Stimulated activated CD4-positive, alpha-beta T cell treated with anti-CD3 and anti-CD28 coated beads, Interleukin-2, amount 100 ng/mL, for 48 hours (primary cell): Measurements from ENCODE around the gene AOC1.

Experiments used
- DNase-seq, 2 donors: peaks; one replicate each; pipeline ENCODE4 v3.0.0-alpha.2; 2020

The AOC1 gene

DNA sequence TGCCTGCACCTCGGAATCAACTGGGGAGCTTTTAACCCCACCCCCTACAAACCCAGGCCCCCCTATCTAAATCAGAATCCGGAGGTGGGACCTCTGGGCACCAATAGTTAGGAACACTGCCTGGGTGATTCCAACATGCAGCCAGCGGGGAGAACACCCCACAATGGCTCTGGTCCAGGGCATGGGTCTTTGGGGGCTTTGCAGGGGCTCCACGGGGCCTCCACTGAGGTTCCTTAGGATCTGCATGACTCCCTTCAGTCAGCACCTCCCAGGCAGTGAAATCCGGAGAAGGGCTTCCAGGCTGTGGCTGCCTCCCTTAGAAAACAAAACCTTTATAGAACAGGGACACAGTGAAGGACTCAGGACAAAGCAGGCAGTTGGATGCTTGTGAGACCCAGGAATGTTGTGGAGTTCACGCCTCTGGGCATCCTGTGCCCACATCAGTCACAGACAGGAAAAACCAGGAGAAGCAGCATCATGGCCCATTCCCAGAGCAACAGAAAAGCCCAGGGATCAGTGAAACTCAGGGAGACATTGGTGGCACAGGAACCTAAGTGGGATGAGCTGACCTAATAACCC is 16.5 kb upstream of the AOC1 start:
- DNase-seq: no peak

DNA sequence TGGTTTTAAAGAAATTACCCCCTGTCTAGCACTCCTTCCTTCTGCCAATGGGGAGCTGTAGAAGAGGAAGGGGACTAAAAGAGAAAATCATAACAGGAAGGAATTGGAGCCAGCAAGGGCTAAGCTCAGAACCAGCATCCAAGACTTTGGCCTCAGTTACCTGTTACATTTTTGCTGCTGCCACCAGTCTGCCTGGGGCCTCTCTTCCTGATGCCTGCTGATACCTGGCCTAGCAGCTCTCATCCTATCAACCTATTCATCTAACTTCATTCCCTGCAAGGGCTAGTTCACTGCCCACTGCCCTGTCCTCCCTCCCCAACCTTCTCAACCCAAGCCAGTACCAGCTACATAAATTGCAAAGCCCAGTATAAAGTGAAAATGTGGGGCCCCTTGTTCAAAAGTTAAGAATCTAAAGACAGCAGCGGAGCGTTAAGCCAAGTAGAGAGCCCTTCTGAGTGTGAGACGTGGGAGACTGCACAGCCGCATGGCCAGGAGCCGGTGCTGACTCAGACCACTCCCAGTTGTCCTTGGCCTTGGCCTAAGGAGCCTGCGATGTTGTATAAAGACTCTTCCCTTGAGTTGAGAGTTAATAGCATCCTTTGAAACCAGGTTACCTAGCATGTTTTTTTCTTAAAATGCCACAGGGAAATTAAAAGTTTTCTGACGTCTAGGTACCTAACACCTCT is 13.2 kb upstream of the AOC1 start:
- DNase-seq: no peak

DNA sequence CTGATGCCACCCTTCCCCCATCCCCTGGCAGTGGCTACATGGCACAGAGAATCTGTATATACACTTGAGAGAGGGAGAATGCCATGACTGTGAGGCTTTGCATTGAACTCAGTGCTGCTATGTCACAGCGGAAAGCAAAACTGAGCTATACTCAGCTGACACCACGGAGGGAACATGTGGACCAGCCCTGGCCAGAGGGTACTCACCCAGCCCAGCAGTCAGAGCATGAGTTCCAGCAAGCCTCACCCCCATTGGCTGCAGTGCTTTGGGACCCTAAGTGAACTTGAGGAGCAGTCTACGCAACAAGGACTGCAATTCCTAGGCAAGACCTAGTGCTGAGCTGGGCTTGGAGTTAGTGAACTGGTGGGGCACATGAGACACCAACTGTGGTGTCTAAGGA is 10.3 kb upstream of the AOC1 start:
- DNase-seq: no peak

DNA sequence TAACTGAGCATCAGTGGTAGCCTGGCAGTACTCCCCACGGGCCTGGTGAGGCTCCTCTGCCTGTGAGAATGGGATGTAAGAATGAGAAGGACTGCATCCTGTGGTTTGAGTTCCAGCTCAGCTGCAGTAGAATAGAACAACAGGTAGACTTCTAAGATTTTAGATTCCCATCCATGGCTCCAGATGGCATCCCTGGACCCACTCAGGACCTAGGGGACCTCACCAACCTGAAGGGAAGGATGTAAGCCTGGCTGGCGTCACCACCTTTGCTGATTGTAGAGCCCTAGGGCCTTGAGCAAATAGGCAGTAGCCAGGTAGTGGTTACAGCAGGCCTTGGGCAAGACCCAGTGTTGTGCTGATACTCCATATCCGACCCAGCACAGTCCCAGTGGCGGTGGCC is 9.6 kb upstream of the AOC1 start:
- DNase-seq: no peak

DNA sequence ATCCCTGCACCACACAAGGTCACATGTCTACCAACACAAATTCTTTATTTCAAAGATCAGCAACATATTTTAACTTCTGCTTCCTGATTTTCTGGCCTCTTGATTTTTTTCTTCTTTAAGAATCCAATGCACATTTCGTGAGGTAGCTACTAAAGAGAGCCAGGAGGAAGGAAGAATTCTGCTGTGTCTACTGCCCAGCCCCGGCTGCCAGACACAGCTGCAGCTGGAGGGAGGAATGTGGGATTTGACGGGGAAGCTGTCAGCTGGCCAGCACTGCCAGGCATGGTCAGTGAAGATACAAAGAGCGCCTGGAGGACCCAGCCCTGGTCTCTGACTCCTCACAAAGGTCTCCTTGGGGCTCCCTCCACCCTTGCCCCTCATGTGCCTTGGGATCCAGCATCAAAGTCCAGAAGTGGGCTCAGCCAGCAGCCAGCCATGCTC is 6.9 kb upstream of the AOC1 start:
- no peak for DNase-seq

DNA sequence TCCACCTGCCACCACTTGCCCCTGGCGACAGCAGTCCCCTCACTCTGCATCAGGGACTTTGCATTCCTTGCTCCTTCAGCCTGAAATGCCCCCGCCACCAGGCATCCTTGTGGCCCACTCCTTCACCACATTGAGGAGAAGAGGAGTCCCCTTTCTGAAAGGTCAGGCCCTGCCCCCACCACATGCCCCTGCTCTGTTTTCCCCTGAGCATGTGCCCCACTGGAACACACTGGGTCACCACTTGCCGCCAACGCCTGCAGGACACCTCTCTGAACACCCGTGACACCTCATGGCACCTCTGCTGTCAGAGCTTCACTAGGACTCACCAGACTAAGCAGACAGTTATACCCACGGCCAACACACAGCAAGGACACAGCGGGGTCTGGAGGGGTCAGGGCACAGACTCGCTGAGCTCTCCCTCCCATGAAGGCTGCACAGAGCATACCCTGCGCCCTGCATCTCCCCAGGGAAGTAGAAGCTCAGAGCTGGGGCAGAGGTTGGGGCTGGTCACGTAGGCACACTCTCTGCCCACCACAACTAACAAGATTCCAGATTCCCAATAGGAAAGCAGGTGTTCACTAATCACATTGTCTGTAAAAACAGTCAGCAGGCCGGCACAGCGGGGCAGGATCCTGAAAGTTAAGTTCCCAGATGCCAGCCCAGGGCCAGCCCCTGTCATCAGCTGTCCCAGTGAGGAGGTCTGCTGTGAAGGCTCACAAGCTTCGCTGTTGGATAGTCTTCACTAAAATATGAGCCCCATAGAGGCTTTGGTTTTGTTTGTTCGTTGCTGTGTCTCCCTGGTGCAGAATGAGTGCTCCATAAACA is 5.8 kb upstream of the AOC1 start:
- DNase-seq: no peak

DNA sequence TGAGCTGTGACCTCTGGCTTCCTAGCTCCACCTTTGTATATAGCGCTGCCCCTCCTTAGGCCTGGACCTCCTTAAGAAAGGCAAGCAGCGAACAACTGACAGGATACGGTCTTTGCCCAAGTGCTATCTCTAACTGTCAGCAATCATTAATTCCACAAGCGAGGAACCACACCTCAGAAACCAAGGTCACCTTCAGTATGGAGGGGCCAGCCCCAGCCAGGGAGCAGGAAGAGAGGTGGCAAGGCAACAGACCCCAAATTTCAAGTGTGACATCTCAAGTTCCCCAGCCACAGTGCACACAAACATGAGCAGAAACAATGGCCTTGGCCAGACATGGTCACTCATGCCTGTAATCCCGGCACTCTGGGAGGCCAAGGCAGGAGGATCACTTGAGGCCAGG is 4.8 kb upstream of the AOC1 start:
- DNase-seq: no peak

DNA sequence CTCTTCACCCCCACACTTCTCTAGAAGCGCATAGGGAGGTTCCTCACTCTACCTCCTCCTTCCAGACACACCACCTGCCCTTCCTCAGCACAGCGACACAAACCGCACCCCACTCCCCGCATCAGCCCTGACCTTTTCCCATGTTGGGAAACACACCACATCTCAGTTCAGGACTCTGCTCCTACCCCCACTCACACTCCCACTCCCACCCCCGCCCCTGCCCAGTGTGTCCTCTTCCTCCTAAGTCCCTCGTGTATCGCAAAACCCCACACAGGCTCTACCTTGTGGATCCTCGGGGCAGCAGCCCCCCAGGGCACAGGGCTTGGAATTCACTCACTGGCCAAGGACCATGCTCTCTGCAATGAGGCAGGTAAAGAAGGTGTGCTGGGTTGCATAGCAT is 4.2 kb upstream of the AOC1 start:
- DNase-seq: no peak

DNA sequence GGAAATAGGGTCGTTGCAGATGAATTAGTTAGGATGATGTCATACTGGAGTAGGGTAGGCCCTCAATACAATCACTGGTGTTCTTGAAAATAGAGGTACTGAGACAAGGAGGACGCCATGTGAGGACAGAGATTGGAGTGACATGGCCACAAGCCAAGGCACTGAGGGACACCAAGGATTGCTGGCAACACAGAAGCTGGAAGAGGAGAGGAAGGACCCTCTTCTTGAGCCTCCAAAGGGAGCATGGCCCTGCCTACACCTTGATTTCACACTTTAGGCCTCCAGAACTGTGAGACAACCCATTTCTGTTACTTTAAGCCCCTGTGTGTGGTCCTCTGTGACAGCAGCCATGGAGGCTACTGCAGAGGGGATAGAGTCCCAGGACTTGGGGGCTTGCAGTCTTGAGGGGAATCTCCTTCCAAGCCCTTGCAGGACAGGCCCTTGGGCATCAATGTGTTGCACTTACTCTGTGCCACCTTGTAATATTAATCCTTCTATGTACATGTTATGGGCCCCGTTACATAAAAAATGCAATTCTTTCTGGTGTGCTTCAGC is 3.7 kb upstream of the AOC1 start:
- no peak for DNase-seq

DNA sequence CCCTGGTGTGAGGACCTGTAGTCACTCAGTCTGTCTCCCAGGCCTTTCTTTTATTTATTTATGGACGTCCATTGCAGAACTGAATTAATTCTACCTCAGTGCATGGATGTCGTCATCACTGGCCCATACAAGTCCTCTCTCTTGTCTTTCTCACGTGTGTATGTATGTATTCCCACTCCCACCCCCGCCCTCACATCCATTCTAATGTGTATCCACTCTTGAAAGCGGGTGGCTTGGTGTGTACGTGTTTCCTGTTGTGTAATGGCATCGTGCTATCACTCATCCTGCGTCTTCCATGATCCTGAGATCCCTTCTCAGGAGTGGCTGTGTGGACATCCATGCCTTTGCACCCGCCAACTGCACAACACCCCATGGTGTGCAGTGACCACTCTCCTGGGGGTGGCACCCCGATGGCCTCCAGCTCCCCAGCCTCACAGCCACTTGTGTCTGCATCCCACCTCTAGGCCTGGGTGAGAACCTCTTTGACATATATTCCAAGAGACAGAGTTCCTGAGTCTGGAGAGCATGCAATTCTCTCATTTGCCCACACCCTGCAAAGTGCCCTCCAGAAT is 3.0 kb upstream of the AOC1 start:
- DNase-seq: no peak

DNA sequence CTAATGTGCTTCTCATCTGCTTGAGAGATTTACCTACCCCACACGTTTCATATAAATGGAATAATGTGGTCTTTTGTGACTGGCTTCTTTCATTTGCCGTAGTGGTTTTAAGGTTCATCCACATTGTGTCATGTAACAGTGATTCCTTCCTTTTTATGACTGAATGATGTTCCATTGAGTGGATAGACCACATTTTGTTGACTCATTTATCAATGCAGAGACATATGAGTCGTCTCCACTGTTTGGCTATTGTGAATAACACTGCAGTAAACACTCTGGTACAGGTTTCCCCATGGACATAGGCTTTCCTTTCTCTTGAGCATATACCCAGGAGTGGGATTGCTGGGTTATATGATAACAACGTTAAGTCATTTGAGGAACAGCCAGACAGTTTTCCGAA is 2.0 kb upstream of the AOC1 start:
- DNase-seq: no peak

DNA sequence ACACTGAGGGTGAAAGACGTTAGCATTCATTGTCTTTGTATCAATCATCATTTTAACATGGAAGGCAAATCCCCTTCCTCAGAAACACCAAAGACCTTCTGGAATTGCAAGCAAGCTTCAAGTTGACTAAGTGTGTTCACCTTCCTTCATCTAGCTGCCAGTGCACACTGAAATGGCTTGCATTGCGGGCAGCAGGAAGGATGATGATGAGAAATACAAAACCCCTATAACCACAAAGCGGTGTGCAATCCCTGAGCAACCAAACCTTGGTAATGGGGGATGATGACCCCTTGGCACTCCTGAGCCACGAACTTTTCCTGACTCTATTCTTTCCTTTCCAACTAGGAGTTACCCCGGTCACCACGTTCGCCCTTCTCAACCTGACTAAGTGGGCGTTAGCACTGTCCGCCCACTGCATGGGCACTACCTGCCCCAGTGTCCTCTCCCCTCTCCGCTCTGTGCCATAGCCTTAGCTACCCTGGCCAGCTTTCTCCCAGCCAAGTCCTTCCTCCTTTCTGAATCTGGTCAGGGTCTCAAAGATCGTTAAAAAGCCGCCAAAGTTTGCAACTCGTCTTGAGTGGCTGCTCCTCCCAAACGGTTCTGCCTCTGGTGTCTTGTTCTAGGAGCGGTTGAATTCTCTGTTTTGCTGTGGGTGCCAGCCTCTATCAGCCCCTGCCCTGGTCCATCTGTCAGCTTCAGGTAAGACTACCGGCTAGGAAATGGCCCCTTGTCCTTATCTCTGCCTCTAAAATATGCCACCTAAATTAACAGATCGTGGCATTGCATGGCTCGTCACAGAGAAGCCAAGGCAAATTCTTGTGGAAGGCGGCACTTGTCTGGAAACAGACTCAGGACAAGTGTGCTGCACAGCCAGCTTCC is 586 bp upstream of the AOC1 start:
- DNase-seq: no peak

DNA sequence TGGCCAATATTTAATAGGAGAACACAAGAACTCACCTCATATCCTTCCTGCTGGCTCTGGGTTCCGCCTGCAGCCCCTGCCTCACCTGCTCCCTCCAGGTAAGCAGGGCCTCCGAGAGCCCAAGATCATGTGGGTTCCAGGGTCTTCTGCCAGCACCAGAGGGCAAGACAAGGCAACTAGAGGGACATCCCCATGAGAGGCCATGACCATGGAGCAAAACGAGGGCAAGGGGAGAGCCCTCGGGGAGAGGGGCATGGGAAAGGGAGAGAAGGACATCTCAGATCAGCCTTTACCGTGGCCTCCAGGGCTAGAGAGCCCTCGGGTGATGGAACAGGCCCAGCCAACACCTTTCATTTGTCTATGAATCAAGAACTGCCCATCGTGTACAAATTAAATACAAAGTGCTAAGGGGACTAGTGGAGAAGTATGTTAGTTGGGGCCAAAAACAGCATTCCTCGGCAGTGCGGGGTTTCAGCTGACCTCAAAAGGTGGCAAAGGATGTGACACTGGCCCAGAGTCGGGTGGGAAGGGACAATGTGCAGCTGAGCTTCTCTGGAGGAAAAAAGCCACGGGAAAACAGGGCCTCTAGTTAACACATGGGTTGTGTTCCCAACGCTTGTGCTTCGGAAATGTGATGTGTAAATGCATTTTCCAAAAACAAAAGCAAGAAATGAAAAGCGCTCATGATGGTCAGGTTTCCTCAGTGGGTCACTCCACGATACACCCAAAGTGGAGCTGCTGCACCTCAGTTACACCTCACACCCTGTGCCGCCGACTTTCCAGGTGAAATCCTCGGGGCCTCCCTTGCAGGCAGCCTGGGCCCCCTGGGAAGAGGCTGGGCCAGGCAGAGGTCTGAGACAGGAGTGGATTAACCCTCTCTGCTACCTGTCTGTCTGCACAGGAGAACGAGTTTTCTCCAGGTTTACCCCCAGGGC is 2.0 kb downstream of the AOC1 start:
- no peak for DNase-seq

DNA sequence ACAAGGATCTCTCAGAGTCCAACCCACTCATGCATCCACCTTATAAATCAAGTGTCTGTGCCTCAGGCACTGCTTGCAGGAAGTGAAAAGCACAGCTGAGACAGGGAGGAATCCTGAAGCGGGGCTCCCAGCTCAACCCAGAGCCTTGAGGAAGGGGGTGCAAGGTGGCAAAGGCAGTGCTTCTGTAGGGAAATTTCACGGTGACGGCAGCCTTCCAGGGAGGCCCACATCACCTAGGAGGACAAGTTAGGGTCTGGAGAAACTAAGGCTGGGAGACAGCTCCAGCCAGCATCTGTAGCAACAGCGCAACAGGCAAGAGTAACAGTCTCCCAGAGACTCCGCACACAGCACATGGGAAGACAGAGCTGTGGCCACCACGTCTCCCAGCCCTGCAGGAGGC is 2.7 kb downstream of the AOC1 start:
- no peak for DNase-seq

DNA sequence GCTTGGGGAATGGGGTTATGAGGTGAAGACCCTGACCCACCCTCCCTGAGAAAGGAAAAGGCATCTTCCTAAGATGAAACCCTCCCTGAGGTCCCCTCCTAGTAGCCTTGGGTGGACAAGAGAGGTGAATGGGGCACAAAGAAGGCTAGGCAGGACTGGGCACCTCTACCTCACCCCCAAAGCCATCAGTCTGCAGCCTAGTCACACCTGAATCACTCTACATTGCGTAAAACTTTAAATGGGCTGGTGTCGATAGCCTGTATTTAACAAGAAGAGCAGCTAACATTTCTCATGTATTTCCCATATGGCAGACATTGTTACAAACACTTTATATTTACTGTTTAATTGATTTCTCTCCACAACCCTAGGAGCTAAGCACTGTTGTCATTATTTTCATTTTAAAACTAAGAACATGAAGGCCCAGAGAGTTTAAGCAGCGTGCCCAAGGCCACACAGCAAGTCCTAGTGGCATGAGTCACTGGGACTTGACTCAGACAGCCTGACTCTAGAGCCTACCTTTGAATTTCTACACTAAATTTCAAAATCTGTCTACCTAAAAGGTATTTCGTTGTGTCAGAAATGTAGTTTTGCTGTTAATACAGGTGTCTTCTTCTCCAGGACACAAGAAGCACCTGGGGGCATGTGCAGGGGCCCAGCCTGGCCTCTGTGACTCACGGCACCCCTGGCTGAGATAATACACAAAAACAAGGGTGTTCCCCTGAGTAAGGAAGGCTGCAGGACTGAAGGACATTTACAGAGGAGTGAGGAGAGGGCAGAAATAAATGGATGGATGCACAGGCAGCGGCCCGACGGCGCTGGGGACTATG is 3.4 kb downstream of the AOC1 start:
- DNase-seq: no peak

DNA sequence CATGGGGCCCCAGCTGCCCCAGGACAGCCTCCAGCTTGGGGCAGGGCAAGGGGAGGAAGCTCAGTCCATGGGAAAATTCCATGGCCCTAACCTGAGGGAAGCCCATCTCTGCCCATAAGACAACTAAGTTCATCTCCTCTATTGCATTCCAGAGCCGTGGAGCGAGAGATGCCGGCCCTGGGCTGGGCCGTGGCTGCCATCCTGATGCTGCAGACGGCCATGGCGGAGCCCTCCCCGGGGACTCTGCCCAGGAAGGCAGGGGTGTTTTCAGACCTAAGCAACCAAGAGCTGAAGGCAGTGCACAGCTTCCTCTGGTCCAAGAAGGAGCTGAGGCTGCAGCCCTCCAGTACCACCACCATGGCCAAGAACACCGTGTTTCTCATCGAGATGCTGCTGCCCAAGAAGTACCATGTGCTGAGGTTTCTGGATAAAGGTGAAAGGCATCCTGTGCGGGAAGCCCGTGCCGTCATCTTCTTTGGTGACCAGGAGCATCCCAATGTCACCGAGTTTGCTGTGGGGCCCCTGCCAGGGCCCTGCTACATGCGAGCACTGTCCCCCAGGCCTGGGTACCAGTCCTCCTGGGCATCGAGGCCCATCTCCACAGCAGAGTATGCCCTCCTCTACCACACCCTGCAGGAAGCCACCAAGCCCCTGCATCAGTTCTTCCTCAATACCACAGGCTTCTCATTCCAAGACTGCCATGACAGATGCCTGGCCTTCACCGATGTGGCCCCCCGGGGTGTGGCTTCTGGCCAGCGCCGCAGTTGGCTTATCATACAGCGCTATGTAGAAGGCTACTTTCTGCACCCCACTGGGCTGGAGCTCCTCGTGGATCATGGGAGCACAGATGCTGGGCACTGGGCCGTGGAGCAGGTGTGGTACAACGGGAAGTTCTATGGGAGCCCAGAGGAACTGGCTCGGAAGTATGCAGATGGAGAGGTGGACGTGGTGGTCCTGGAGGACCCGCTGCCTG is 4.3 kb downstream of the AOC1 start:
- DNase-seq: no peak

DNA sequence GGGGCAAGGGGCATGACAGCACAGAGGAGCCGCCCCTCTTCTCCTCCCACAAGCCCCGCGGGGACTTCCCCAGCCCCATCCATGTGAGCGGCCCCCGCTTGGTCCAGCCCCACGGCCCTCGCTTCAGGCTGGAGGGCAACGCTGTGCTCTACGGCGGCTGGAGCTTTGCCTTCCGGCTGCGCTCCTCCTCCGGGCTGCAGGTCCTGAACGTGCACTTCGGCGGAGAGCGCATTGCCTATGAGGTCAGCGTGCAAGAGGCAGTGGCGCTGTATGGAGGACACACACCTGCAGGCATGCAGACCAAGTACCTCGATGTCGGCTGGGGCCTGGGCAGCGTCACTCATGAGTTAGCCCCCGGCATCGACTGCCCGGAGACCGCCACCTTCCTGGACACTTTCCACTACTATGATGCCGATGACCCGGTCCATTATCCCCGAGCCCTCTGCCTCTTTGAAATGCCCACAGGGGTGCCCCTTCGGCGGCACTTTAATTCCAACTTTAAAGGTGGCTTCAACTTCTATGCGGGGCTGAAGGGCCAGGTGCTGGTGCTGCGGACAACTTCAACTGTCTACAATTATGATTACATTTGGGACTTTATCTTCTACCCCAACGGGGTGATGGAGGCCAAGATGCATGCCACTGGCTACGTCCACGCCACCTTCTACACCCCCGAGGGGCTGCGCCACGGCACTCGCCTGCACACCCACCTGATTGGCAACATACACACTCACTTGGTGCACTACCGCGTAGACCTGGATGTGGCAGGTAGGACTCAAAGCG is 5.1 kb downstream of the AOC1 start:
- DNase-seq: no peak
